HepG2 (cell line): ENCODE measurements around the gene TMEM116.

Source experiments
- ATF3 ChIP-seq: sonication (generic); formaldehyde crosslinking; IDR thresholded peaks from 2 replicates; pipeline ENCODE4 v1.4.0; 2020; ENCODE audit warnings: missing genetic modification reagents
- CTCF ChIP-seq: sonication (generic); formaldehyde crosslinking; IDR thresholded peaks from 2 replicates; pipeline ENCODE4 v1.5.0; 2020; ENCODE audit warnings: mild to moderate bottlenecking, missing genetic modification reagents, moderate library complexity
- ESRRA ChIP-seq: sonication (generic); formaldehyde crosslinking; IDR thresholded peaks from 2 replicates; pipeline ENCODE4 v1.5.1; 2020; ENCODE audit warnings: mild to moderate bottlenecking, low read depth, missing genetic modification reagents
- FOXM1 ChIP-seq: sonication (generic); formaldehyde crosslinking; IDR thresholded peaks from 2 replicates; pipeline ENCODE4 v1.5.0; 2020; ENCODE audit warnings: missing genetic modification reagents
- IRF1 ChIP-seq: sonication (generic); formaldehyde crosslinking; IDR thresholded peaks from 2 replicates; pipeline ENCODE4 v1.4.0; 2020; ENCODE audit warnings: low read depth, mild to moderate bottlenecking, missing genetic modification reagents
- NKX3-1 ChIP-seq: sonication (generic); formaldehyde crosslinking; IDR thresholded peaks from 2 replicates; pipeline ENCODE4 v1.5.0; 2020; ENCODE audit warnings: missing genetic modification reagents
- POLR2AphosphoS5 ChIP-seq: IDR thresholded peaks from 2 replicates; pipeline ENCODE4 v1.6.1; 2012; ENCODE audit warnings: low read depth, low read length
- RXRA ChIP-seq: sonication (generic); formaldehyde crosslinking; IDR thresholded peaks from 2 replicates; pipeline ENCODE4 v1.5.1; 2020; ENCODE audit warnings: missing genetic modification reagents
- TFE3 ChIP-seq: IDR thresholded peaks from 2 replicates; pipeline ENCODE4 v1.6.1; 2016
- ZNF530 ChIP-seq: sonication (generic); formaldehyde crosslinking; IDR thresholded peaks from 2 replicates; pipeline ENCODE4 v1.5.0; 2020; ENCODE audit warnings: low read depth, mild to moderate bottlenecking, missing genetic modification reagents

- TF ChIP-seq POLR2AphosphoS5 (no peak), NKX3-1 (CRISPR knock-in tag) (no peak), ATF3 (CRISPR knock-in tag) (no peak), RXRA (CRISPR knock-in tag) (no peak), IRF1 (CRISPR knock-in tag) (no peak), ZNF530 (CRISPR knock-in tag) (no peak), CTCF (CRISPR knock-in tag) (no peak), TFE3 (CRISPR knock-in tag) (no peak), ESRRA (no peak), FOXM1 (CRISPR knock-in tag) (no peak)
Measured at GRCh38 chr12:112049351-112049750, 36.4 kb upstream of the TMEM116 start.
